Astrocyte (in vitro differentiated cells and primary cell): ENCODE data around the gene POLE4. TPM values are rescaled to one million over a fixed set of nuclear protein-coding genes. Genes with fewer than 3 reads are reported as not detected.

Experiments
- DNase-seq: peaks from one replicate; pipeline ENCODE4 v3.0.0-alpha.2; 2010; ENCODE audit warnings: low read depth
- FAIRE-seq: peaks from 2 replicates; lab custom pipeline; 2011; peaks lifted over from hg19 to GRCh38; lab: Jason Lieb, UNC
- H2AFZ ChIP-seq: 2 replicates; pipeline ENCODE4 v1.6.0; 2012; ENCODE audit warnings: low read depth, low read length, inconsistent platforms
- H3K27ac ChIP-seq: 2 replicates; pipeline ENCODE4 v1.5.1; 2011; ENCODE audit warnings: low read depth, low read length, inconsistent platforms
- H3K27me3 ChIP-seq: 2 replicates; pipeline ENCODE4 v1.6.0; 2011; ENCODE audit warnings: low read length, inconsistent platforms; ENCODE audit not compliant: insufficient read depth
- H3K36me3 ChIP-seq: 2 replicates; pipeline ENCODE4 v1.5.1; 2011; ENCODE audit warnings: low read length, inconsistent platforms; ENCODE audit not compliant: insufficient read depth
- H3K4me1 ChIP-seq: 2 replicates; pipeline ENCODE4 v1.5.1; 2011; ENCODE audit warnings: low read length, inconsistent platforms; ENCODE audit not compliant: insufficient read depth
- H3K4me2 ChIP-seq: 2 replicates; pipeline ENCODE4 v1.6.0; 2012; ENCODE audit warnings: low read length, inconsistent platforms
- H3K4me3 ChIP-seq: 2 replicates; pipeline ENCODE4 v1.5.1; 2011; ENCODE audit warnings: low read depth, mild to moderate bottlenecking, low read length, inconsistent platforms; ENCODE audit not compliant: insufficient read depth
- H3K79me2 ChIP-seq: 2 replicates; pipeline ENCODE4 v1.6.0; 2012; ENCODE audit warnings: mild to moderate bottlenecking, low read length, inconsistent platforms; ENCODE audit not compliant: insufficient read depth
- H3K9ac ChIP-seq: 2 replicates; pipeline ENCODE4 v1.6.0; 2012; ENCODE audit warnings: mild to moderate bottlenecking, low read length, inconsistent platforms
- H3K9me3 ChIP-seq: 2 replicates; pipeline ENCODE4 v1.5.1; 2012; ENCODE audit warnings: low read depth, mild to moderate bottlenecking, low read length, inconsistent platforms; ENCODE audit not compliant: insufficient read depth
- H4K20me1 ChIP-seq: 2 replicates; pipeline ENCODE4 v1.6.0; 2012; ENCODE audit warnings: low read length, inconsistent platforms; ENCODE audit not compliant: insufficient read depth
- H3K27ac Mint-ChIP-seq: one replicate; pipeline ENCODE4 v1.8.0; 2021; ENCODE audit warnings: mild to moderate bottlenecking, mixed read lengths; ENCODE audit not compliant: unreplicated experiment
- H3K27me3 Mint-ChIP-seq: one replicate; pipeline ENCODE4 v1.8.0; 2021; ENCODE audit warnings: low read depth, mixed read lengths; ENCODE audit not compliant: unreplicated experiment
- H3K36me3 Mint-ChIP-seq: one replicate; pipeline ENCODE4 v1.8.0; 2021; ENCODE audit warnings: low read depth, mixed read lengths; ENCODE audit not compliant: unreplicated experiment
- H3K4me1 Mint-ChIP-seq: one replicate; pipeline ENCODE4 v1.8.0; 2021; ENCODE audit warnings: low read depth, mixed read lengths; ENCODE audit not compliant: unreplicated experiment
- H3K4me3 Mint-ChIP-seq: one replicate; pipeline ENCODE4 v1.8.0; 2021; ENCODE audit warnings: mild to moderate bottlenecking, moderate library complexity, mixed read lengths; ENCODE audit not compliant: unreplicated experiment
- H3K9me3 Mint-ChIP-seq: one replicate; pipeline ENCODE4 v1.8.0; 2021; ENCODE audit warnings: mild to moderate bottlenecking, mixed read lengths; ENCODE audit not compliant: unreplicated experiment
- EZH2 ChIP-seq: IDR thresholded peaks from 2 replicates; pipeline ENCODE4 v1.6.1; 2012; ENCODE audit warnings: mild to moderate bottlenecking, low read length, inconsistent platforms; ENCODE audit not compliant: insufficient read depth
- total RNA-seq: library from RNA; stranded (reverse); gene quantifications from 2 replicates; pipeline ENCODE4 v1.2.1, GENCODE V29; 2021
- TF ChIP-seq, protein P1 (sequence below): IDR thresholded peaks from 2 replicates; pipeline ENCODE4 v1.5.1; 2011; ENCODE audit warnings: low read depth, mild to moderate bottlenecking, inconsistent platforms, low read length, moderate library complexity; ENCODE audit not compliant: insufficient read depth

Gene POLE4
- total RNA-seq, 1 donor from 2014 or later: 57.2 TPM

DNA sequence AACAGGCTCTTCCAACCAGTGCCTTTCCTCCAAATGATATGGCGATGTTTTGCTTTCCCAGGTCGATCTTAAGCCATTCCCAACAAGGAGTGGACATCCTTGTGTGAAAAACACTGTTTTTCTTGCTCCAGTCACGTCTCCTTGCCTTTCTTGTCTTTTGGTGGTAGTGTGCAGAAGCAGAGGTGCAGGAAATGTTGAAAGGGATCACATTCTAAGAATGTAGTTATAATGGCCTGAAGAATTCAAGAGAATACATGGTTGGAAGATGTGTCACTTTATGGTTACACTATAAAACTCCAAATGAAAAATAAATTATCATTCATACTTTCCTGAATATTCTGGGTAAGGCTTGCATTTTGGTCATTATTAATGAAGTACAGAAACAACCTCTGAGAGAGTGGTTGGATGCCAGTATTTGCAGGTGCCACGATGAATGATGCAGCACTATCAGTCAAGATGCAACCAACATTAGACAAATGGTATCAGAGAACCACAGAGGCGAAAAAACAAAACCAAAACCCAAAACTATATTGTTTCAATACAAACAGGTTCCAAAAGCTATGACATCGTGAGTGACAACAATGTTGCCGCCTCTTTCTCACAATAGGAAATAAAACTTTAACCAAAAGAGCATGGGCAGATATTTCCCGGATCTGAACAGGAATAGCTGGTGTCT lies 27.5 kb upstream of the POLE4 start:
- DNase-seq: no peak
- H3K9me3 Mint-ChIP-seq: peaks cover 3% of the 10 kb centered on the region
- Histone ChIP-seq H2AFZ (no peak overlapping the region), H3K36me3 (no peaks in the 10 kb centered on the region), H3K4me2 (no peak overlapping the region), H3K4me1 (no peaks in the 10 kb centered on the region), H4K20me1 (no peaks in the 10 kb centered on the region), H3K27ac (no peak overlapping the region), H3K9me3 (no peaks in the 10 kb centered on the region), H3K4me3 (no peak overlapping the region), H3K27me3 (no peaks in the 10 kb centered on the region), H3K9ac (no peak overlapping the region), H3K79me2 (no peaks in the 10 kb centered on the region)
- no peak overlapping the region for H3K27ac Mint-ChIP-seq
- no peak overlapping the region for H3K4me3 Mint-ChIP-seq
- peaks cover 2% of the 10 kb centered on the region for H3K4me1 Mint-ChIP-seq
- H3K27me3 Mint-ChIP-seq: no peaks in the 10 kb centered on the region
- no peak for FAIRE-seq
- H3K36me3 Mint-ChIP-seq: peaks cover 15% of the 10 kb centered on the region
- no peak for TF ChIP-seq EZH2
- TF ChIP-seq, protein P1, sequence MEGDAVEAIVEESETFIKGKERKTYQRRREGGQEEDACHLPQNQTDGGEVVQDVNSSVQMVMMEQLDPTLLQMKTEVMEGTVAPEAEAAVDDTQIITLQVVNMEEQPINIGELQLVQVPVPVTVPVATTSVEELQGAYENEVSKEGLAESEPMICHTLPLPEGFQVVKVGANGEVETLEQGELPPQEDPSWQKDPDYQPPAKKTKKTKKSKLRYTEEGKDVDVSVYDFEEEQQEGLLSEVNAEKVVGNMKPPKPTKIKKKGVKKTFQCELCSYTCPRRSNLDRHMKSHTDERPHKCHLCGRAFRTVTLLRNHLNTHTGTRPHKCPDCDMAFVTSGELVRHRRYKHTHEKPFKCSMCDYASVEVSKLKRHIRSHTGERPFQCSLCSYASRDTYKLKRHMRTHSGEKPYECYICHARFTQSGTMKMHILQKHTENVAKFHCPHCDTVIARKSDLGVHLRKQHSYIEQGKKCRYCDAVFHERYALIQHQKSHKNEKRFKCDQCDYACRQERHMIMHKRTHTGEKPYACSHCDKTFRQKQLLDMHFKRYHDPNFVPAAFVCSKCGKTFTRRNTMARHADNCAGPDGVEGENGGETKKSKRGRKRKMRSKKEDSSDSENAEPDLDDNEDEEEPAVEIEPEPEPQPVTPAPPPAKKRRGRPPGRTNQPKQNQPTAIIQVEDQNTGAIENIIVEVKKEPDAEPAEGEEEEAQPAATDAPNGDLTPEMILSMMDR: no peak

DNA sequence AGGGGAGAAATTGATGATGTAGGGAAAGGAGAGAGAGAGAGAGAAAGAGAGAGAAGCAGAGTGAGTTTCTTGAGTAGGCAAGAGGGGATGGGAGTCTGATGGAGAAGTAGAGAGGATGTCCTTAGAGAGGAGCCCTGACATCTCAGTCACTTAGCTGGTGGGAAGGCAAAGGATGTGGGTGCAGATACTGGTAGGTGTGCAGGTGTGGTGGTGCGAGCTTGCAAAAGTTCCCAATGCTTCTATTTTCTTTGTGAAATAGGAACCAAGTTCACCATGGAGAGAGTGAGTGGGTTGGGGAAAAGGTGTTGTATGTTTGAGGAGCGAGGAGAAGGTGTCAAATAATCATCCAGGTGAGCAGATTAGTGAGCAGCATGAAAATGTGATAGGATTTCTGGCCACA lies 26.5 kb upstream of the POLE4 start:
- FAIRE-seq (no peak), DNase-seq (no peak)
- TF ChIP-seq, protein P1: no peak
- TF ChIP-seq EZH2: no peak
- Mint-ChIP-seq H3K27ac (no peak overlapping the region), H3K9me3 (peaks cover 3% of the 10 kb centered on the region), H3K4me3 (no peak overlapping the region), H3K36me3 (peaks cover 15% of the 10 kb centered on the region), H3K4me1 (peaks cover 7% of the 10 kb centered on the region), H3K27me3 (no peaks in the 10 kb centered on the region)
- H3K27ac ChIP-seq: no peak overlapping the region
- H3K79me2 ChIP-seq: no peaks in the 10 kb centered on the region
- no peak overlapping the region for H3K4me3 ChIP-seq
- H3K36me3 ChIP-seq: no peaks in the 10 kb centered on the region
- H3K4me1 ChIP-seq: no peaks in the 10 kb centered on the region
- H3K4me2 ChIP-seq: no peak overlapping the region
- H2AFZ ChIP-seq: no peak overlapping the region
- no peaks in the 10 kb centered on the region for H4K20me1 ChIP-seq
- H3K9me3 ChIP-seq: no peaks in the 10 kb centered on the region
- no peaks in the 10 kb centered on the region for H3K27me3 ChIP-seq
- H3K9ac ChIP-seq: no peak overlapping the region

DNA sequence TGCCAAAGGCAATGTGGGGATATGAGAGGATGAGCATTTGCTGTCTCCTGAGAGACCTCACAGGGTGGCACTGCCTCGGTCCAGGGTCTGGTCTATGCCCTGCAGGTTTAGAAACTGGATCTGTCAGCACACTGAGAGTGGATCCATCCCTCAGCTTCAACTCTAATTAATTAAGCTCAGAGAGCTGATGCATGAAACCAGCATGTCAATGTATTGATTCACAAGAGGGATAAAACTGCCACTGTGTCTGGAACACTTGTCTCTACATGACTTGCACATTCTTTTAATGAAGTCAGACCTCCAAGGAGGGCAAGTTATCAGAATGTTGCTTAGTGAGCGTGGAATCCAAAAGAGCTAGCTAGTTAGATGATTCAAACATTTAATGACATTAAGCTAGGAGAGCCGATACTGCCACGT lies 22.5 kb upstream of the POLE4 start:
- Histone ChIP-seq H3K36me3 (no peaks in the 10 kb centered on the region), H3K9ac (no peak overlapping the region), H3K79me2 (no peaks in the 10 kb centered on the region), H3K9me3 (no peaks in the 10 kb centered on the region), H4K20me1 (no peaks in the 10 kb centered on the region), H3K4me1 (no peaks in the 10 kb centered on the region), H3K4me2 (no peak overlapping the region), H3K4me3 (no peak overlapping the region), H3K27ac (no peak overlapping the region), H2AFZ (no peak overlapping the region), H3K27me3 (no peaks in the 10 kb centered on the region)
- Mint-ChIP-seq H3K36me3 (peaks cover 4% of the 10 kb centered on the region), H3K27ac (peak overlapping the region; percentile 64), H3K4me1 (peaks cover 7% of the 10 kb centered on the region), H3K27me3 (no peaks in the 10 kb centered on the region), H3K4me3 (no peak overlapping the region), H3K9me3 (no peaks in the 10 kb centered on the region)
- DNase-seq (peak; percentile 46), FAIRE-seq (no peak)
- no peak for TF ChIP-seq EZH2
- TF ChIP-seq, protein P1: no peak
